GM12878 (cell line): ENCODE measurements around the gene KCNJ16. TPM values are rescaled to one million over a fixed set of nuclear protein-coding genes. Genes with fewer than 3 reads are reported as not detected.

ENCODE experiments used
- ATAC-seq: fragments of 200-7000 bp; cut with Tn5 transposase; 3 replicates; pipeline ENCODE4 v1.9.1; 2020; ENCODE audit warnings: mild to moderate bottlenecking, moderate library complexity
- BruUV-seq: library from RNA; stranded (reverse); fragments of 400-500 nt; replicated peaks from 2 replicates; lab custom pipeline; 2021; lab: Mats Ljungman, UMichigan
- CTCF ChIA-PET: fragments of 300-600 bp; sonication (Branson Sonifier 250); formaldehyde crosslinking; extraction: SDS; loops from one replicate; lab custom pipeline; 2021; ENCODE audit warnings: inconsistent platforms; lab: Yijun Ruan, JAX
- POLR2A ChIA-PET: fragments of 350-600 bp; formaldehyde crosslinking; extraction: SDS; loops from one replicate; lab custom pipeline; 2021; ENCODE audit warnings: inconsistent platforms; lab: Charles Lee
- RAD21 ChIA-PET: fragments of 300-600 bp; sonication (Branson Sonifier 250); formaldehyde crosslinking; loops from one replicate; lab custom pipeline; 2023; ENCODE audit warnings: antibody characterized with exemption; ENCODE audit not compliant: unreplicated experiment; lab: Charles Lee
- SMC1A ChIA-PET: fragments of 300-600 bp; sonication (Branson Sonifier 250); formaldehyde crosslinking; loops from one replicate; lab custom pipeline; 2023; ENCODE audit not compliant: unreplicated experiment, uncharacterized antibody; lab: Charles Lee
- DNase-seq: peaks from one replicate; pipeline ENCODE4 v3.0.0-alpha.2; 2011; ENCODE audit warnings: low read depth, low spot score
- FAIRE-seq: peaks from 3 replicates; lab custom pipeline; 2011; peaks lifted over from hg19 to GRCh38; lab: Jason Lieb, UNC
- H2AFZ ChIP-seq: 2 replicates; pipeline ENCODE4 v1.6.0; 2011; ENCODE audit warnings: low read depth, low read length, control low read depth; ENCODE audit not compliant: control insufficient read depth
- H3K27ac ChIP-seq: 2 replicates; pipeline ENCODE4 v1.5.1; 2011; ENCODE audit warnings: control low read depth; ENCODE audit not compliant: control insufficient read depth, insufficient read depth
- H3K27me3 ChIP-seq, 2 experiments: replicated peaks in 1 of 2; 2 replicates each; pipeline versions ENCODE4 v1.6.0 to v1.6.1; 2011; ENCODE audit warnings: low read length in 1 of 2; ENCODE audit not compliant: control insufficient read depth in 2 of 2, insufficient read depth in 2 of 2
- H3K36me3 ChIP-seq, 2 experiments: 2 replicates each; pipeline ENCODE4 v1.5.1; 2011; ENCODE audit warnings: low read length in 1 of 2; ENCODE audit not compliant: control insufficient read depth in 2 of 2, insufficient read depth in 2 of 2
- H3K4me1 ChIP-seq: 2 replicates; pipeline ENCODE4 v1.6.1; 2011; ENCODE audit warnings: mild to moderate bottlenecking, low read length, moderate library complexity, mixed read lengths; ENCODE audit not compliant: control insufficient read depth, insufficient read depth
- H3K4me2 ChIP-seq: 2 replicates; pipeline ENCODE4 v1.6.0; 2011; ENCODE audit warnings: control low read depth; ENCODE audit not compliant: control insufficient read depth, insufficient read depth
- H3K4me3 ChIP-seq: fragments of 200-600 bp; sonication (generic); 2 replicates; pipeline ENCODE4 v1.5.1; 2016
- H3K79me2 ChIP-seq: 2 replicates; pipeline ENCODE4 v1.6.0; 2011; ENCODE audit warnings: low read length; ENCODE audit not compliant: control insufficient read depth, insufficient read depth
- H3K9ac ChIP-seq: 2 replicates; pipeline ENCODE4 v1.8.0; 2011; ENCODE audit warnings: low read length, control low read depth, mixed read lengths; ENCODE audit not compliant: control insufficient read depth, insufficient read depth
- H3K9me3 ChIP-seq: replicated peaks from 3 replicates; pipeline ENCODE4 v1.5.1; 2011; ENCODE audit warnings: mild to moderate bottlenecking, low read length; ENCODE audit not compliant: control insufficient read depth, insufficient read depth
- H4K20me1 ChIP-seq: 2 replicates; pipeline ENCODE4 v1.6.0; 2011; ENCODE audit not compliant: control insufficient read depth, insufficient read depth
- MLLT1 ChIP-seq: fragments of 450-650 bp; IDR thresholded peaks from 2 replicates; pipeline ENCODE4 v1.6.1; 2016; ENCODE audit warnings: mild to moderate bottlenecking
- PML ChIP-seq: IDR thresholded peaks from 2 replicates; pipeline ENCODE4 v1.6.1; 2012; ENCODE audit warnings: low read length, inconsistent platforms
- RB1 ChIP-seq: fragments of 450-650 bp; formaldehyde crosslinking; IDR thresholded peaks from 2 replicates; pipeline ENCODE4 v1.6.1; 2017; ENCODE audit warnings: mild to moderate bottlenecking, borderline replicate concordance
- TCF7 ChIP-seq: IDR thresholded peaks from 2 replicates; pipeline ENCODE4 v1.6.1; 2014; ENCODE audit warnings: antibody characterized with exemption, borderline replicate concordance
- in situ Hi-C: fragments of 300-500 bp; cut with MboI; formaldehyde crosslinking; loops from 9 replicates; pipeline ENCODE4 v1.14.3; 2018; ENCODE audit warnings: mixed read lengths
- intact Hi-C: fragments of 100-400 bp; cut with micrococcal nuclease; formaldehyde crosslinking; loops from one replicate; pipeline ENCODE4 v1.14.2; 2022; ENCODE audit not compliant: unreplicated experiment
- polyA plus RNA-seq, 11 experiments: library from polyadenylated mRNA; depleted of rRNA in 4 of 11; unstranded in 6 of 11; stranded (reverse) in 5 of 11; fragments of >200 nt; fragmentation: Nextera tagmentation in 4 of 11; fragmentation: Illumina TruSeq in 1 of 11; extraction: Ambion mirVana in 4 of 11; extraction: Trizol in 1 of 11; gene quantifications; 1 replicate in 1 of 11; 2 replicates in 10 of 11; pipeline versions ENCODE4 v1.2.1 to v1.2.3, GENCODE V29; 2011 to 2016; ENCODE audit warnings: inconsistent platforms in 2 of 11, missing spikeins in 2 of 11, low read depth in 1 of 11
- total RNA-seq, 4 experiments: library from RNA; depleted of rRNA in 3 of 4; stranded (reverse); fragments of >200 nt in 3 of 4; fragmentation: Illumina TruSeq in 1 of 4; extraction: Trizol in 1 of 4; gene quantifications; 2 replicates each; pipeline versions ENCODE4 v1.2.1 to v1.2.3, GENCODE V29; 2013 to 2021
- TF ChIP-seq, protein P1 (sequence below): fragments of 450-650 bp; formaldehyde crosslinking; IDR thresholded peaks from 2 replicates; pipeline ENCODE4 v1.4.0; 2022; ENCODE audit warnings: mild to moderate bottlenecking, moderate library complexity

The KCNJ16 gene
- total and polyA plus RNA-seq, 10 of the 15 experiments (the other 5 are each of a cell fraction or from before 2014, with no cell fraction given): 0.08 to 0.24 (median 0.20) TPM; not detected in 7

- CTCF ChIA-PET: no interaction called here
Measured at GRCh38 chr17:70028397-70028796, 46.6 kb upstream of the KCNJ16 start.

More at GRCh38 chr17:70028397-70028796, 46.6 kb upstream of the KCNJ16 start:
- Histone ChIP-seq H3K27me3 (no peaks in the 10 kb centered on the region), H3K79me2 (no peaks in the 10 kb centered on the region), H3K36me3 (no peaks in the 10 kb centered on the region), H3K9ac (no peak overlapping the region), H3K9me3 (no peaks in the 10 kb centered on the region), H3K4me2 (no peak overlapping the region), H3K4me1 (no peaks in the 10 kb centered on the region), H4K20me1 (no peaks in the 10 kb centered on the region), H3K27ac (no peak overlapping the region), H3K4me3 (no peak overlapping the region), H2AFZ (no peak overlapping the region)
- FAIRE-seq (no peak), DNase-seq (no peak), ATAC-seq (no peak)
- ChIA-PET RAD21 (no interaction called here), SMC1A (no interaction called here), POLR2A (no interaction called here)
- intact Hi-C loops: no loop called here
- no peak for TF ChIP-seq PML
- no peak for TF ChIP-seq TCF7
- TF ChIP-seq RB1: no peak
- TF ChIP-seq, protein P1, sequence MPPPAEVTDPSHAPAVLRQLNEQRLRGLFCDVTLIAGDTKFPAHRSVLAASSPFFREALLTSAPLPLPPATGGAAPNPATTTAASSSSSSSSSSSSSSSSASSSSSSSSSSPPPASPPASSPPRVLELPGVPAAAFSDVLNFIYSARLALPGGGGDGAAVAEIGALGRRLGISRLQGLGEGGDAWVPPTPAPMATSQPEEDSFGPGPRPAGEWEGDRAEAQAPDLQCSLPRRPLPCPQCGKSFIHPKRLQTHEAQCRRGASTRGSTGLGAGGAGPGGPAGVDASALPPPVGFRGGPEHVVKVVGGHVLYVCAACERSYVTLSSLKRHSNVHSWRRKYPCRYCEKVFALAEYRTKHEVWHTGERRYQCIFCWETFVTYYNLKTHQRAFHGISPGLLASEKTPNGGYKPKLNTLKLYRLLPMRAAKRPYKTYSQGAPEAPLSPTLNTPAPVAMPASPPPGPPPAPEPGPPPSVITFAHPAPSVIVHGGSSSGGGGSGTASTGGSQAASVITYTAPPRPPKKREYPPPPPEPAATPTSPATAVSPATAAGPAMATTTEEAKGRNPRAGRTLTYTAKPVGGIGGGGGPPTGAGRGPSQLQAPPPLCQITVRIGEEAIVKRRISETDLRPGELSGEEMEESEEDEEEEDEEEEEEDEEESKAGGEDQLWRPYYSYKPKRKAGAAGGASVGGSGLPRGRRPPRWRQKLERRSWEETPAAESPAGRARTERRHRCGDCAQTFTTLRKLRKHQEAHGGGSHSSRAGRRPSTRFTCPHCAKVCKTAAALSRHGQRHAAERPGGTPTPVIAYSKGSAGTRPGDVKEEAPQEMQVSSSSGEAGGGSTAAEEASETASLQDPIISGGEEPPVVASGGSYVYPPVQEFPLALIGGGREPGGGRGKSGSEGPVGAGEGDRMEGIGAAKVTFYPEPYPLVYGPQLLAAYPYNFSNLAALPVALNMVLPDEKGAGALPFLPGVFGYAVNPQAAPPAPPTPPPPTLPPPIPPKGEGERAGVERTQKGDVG (CRISPR knock-in tag): no peak
- TF ChIP-seq MLLT1: no peak
- no TSS peak for BruUV-seq
- in situ Hi-C loops: no loop called here
